ENCODE data around the gene SLC19A1.

Gene SLC19A1

GRCh38 chr21:45496151-45496967 lies 45.9 kb downstream of the SLC19A1 start:
- Histone ChIP-seq H3K27ac (peak overlapping the region; percentile 7), H3K4me3 (ENCODE audit: low read depth in 1 of 2, low read length in 1 of 2) (no peak overlapping the region), H3K27me3 (no peaks in the 10 kb centered on the region), H3K9me3 (no peaks in the 10 kb centered on the region), H3K4me1 (ENCODE audit: control insufficient read depth in 1 of 2, insufficient read depth in 1 of 2, low read depth in 1 of 2, low read length in 1 of 2) (peaks cover 0 to 8% of the 10 kb centered on the region in 2 experiments), H3K36me3 (peaks cover 82% of the 10 kb centered on the region)
- TF ChIP-seq CTCF (IDR thresholded peaks at IDR 0.05) = no peak

GRCh38 chr21:45494851-45495680 lies 47.2 kb downstream of the SLC19A1 start:
- H3K27me3 ChIP-seq = no peaks in the 10 kb centered on the region
- no peak overlapping the region for H3K27ac ChIP-seq
- H3K36me3 ChIP-seq = peaks cover 89% of the 10 kb centered on the region
- peaks cover 9 to 21% of the 10 kb centered on the region in 2 experiments for H3K4me1 ChIP-seq (ENCODE audit: control insufficient read depth in 1 of 2, insufficient read depth in 1 of 2, low read depth in 1 of 2, low read length in 1 of 2)
- H3K4me3 ChIP-seq (ENCODE audit: low read depth in 1 of 2, low read length in 1 of 2) = no peak overlapping the region
- no peak for TF ChIP-seq CTCF (IDR thresholded peaks at IDR 0.05)
- H3K9me3 ChIP-seq = no peaks in the 10 kb centered on the region

- no peak overlapping the region for H3K27ac ChIP-seq
- H3K36me3 ChIP-seq = peaks cover 85% of the 10 kb centered on the region
- H3K9me3 ChIP-seq = no peaks in the 10 kb centered on the region
- H3K27me3 ChIP-seq = no peaks in the 10 kb centered on the region
- H3K4me3 ChIP-seq (ENCODE audit: low read depth in 1 of 2, low read length in 1 of 2) = no peak overlapping the region
- TF ChIP-seq CTCF (IDR thresholded peaks at IDR 0.05) = no peak
- peaks cover 13 to 26% of the 10 kb centered on the region in 2 experiments for H3K4me1 ChIP-seq (ENCODE audit: control insufficient read depth in 1 of 2, insufficient read depth in 1 of 2, low read depth in 1 of 2, low read length in 1 of 2)
Measured at GRCh38 chr21:45494135-45494850, 47.9 kb downstream of the SLC19A1 start.

- Histone ChIP-seq H3K36me3 (peaks cover 77% of the 10 kb centered on the region), H3K9me3 (no peaks in the 10 kb centered on the region), H3K4me1 (ENCODE audit: control insufficient read depth in 1 of 2, insufficient read depth in 1 of 2, low read depth in 1 of 2, low read length in 1 of 2) (peaks cover 20 to 34% of the 10 kb centered on the region in 2 experiments), H3K27me3 (no peaks in the 10 kb centered on the region), H3K4me3 (ENCODE audit: low read depth in 1 of 2, low read length in 1 of 2) (no peak overlapping the region), H3K27ac (peak overlapping the region; percentile 5)
- TF ChIP-seq CTCF (IDR thresholded peaks at IDR 0.05) = no peak
Measured at GRCh38 chr21:45493401-45494001, 48.7 kb downstream of the SLC19A1 start.

- H3K27ac ChIP-seq = no peak overlapping the region
- peaks cover 74% of the 10 kb centered on the region for H3K36me3 ChIP-seq
- no peak overlapping the region for H3K4me3 ChIP-seq (ENCODE audit: low read depth in 1 of 2, low read length in 1 of 2)
- H3K4me1 ChIP-seq (ENCODE audit: control insufficient read depth in 1 of 2, insufficient read depth in 1 of 2, low read depth in 1 of 2, low read length in 1 of 2) = peaks cover 20 to 42% of the 10 kb centered on the region in 2 experiments
- no peaks in the 10 kb centered on the region for H3K9me3 ChIP-seq
- TF ChIP-seq CTCF (IDR thresholded peaks at IDR 0.05) = no peak
- H3K27me3 ChIP-seq = no peaks in the 10 kb centered on the region
Measured at GRCh38 chr21:45492765-45493164, 49.5 kb downstream of the SLC19A1 start.

Data from neutrophil (primary cell).